NCI-H2107 treated with DMSO at 0.1 percent for 48 hours (cell line): ENCODE measurements around the gene DMTF1.
"Not testable (repeated sequence)": the region's sequence is repeated elsewhere in the genome, so short reads cannot be mapped to it uniquely, and the experiment has no call there.

Experiments
- DNase-seq: peaks from one replicate; lab custom pipeline; 2025; ENCODE audit not compliant: unreplicated experiment; lab: John Stamatoyannopoulos, UW

The DMTF1 gene

DNA sequence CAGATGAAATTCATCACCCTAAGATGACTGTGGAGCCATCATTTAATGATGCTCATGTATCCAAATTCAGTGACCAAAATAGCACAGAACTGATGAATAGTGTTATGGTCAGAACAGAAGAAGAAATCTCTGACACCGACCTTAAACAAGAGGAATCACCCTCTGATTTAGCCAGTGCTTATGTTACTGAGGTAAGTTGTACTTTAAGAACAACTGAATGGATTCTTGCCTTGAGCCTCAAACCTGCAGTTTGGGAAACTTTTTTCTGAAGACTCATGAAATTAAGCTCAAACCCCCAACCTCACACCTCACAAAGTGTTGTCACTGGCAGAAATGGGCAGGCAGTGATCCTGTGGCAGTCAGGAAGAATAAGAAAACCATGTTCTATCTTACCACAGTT is 41.7 kb downstream of the DMTF1 start:
- DNase-seq = no peak

- DNase-seq = no peak
Observed at GRCh38 chr7:87199241-87199640, 47.0 kb downstream of the DMTF1 start.

GRCh38 chr7:87199700-87200450 is 47.6 kb downstream of the DMTF1 start:
- no peak for DNase-seq

DNA sequence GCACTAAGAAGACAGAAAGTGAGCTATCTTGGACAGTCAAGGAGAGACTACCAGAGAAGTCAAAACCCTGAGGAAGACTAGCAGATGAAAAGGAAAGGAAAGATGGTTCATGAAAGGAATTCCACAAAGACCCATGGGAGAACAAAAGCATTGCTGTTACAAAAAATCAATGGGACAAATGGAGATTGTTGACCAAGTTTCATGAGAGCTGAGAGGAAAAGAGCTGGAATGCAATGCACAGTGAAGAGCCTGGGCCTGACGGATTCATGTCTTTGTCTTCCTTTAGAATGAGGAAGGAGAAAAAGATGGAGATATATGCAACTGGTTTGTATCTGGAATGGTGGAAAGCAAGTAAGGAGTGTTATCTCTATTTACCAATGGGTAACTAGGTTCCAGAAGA is 50.0 kb downstream of the DMTF1 start:
- no peak for DNase-seq

GRCh38 chr7:87202705-87203104 is 50.5 kb downstream of the DMTF1 start:
- no peak for DNase-seq

GRCh38 chr7:87203929-87204328 is 51.7 kb downstream of the DMTF1 start:
- not testable (repeated sequence) for DNase-seq

- DNase-seq = no peak
Observed at GRCh38 chr7:87204933-87205332, 52.7 kb downstream of the DMTF1 start.

DNA sequence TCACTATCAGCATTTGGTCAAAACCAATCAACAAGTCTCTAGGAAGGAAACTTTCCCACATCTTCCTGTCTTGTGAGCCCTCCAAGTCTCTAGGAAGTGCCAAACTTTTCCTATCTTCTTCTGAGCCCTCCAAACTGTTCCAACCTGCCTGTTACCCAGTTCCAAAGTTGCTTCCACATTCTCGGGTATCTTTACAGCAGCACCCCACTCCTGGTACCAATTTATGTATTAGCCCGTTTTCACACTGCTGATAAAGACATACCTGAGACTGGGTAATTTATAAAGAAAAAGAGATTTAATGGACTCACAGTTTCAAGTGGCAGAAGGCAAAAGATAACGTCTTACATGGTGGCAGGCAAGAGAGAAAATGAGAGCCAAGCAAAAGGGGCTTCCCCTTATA is 53.4 kb downstream of the DMTF1 start:
- not testable (repeated sequence) for DNase-seq

GRCh38 chr7:87206361-87206760 is 54.1 kb downstream of the DMTF1 start:
- DNase-seq = no peak

DNA sequence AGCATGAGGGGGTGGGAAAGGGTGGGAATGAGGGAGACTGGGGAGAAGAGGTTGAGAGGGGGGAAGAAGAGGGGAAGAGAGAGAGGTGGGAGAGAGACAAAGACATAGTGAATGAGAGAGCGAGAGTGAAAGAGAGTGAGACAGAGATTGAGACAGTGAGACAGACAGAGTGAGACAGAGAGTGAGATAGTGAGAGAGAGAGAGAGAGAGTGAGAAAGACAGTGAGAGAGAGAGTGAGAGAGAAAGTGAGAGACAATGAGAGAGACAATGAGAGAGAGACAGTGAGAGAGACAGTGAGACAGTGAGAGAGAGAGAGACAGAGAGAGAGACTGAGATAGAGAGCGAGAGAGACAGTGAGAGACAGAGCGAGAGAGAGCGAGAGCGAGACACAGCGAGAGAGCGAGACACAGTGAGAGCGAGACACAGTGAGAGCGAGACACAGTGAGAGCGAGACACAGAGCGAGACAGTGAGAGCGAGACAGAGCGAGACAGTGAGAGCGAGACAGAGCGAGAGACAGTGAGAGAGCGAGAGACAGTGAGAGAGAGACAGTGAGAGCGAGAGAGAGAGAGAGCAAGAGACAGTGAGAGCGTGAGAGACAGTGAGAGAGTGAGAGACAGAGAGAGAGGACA is 57.2 kb downstream of the DMTF1 start:
- no peak for DNase-seq

DNA sequence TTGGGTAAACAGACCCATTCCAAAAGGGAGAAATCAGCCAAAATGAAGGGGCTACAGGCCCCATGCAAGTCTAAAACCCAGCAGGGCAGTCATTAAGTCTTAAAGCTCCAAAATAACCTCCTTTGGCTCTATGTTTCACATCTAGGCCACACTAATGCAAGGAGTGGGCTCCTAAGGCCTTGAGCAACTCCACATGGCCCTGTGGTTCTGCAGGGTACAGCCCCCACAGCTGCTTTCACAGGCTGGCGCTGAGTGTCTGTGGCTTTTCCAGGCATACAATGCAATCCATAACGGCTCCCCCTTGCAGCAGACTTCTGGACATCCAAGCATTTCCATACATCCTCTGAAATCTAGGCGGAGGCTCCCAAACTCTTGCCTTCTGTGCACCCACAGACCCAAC is 58.3 kb downstream of the DMTF1 start:
- no peak for DNase-seq

DNA sequence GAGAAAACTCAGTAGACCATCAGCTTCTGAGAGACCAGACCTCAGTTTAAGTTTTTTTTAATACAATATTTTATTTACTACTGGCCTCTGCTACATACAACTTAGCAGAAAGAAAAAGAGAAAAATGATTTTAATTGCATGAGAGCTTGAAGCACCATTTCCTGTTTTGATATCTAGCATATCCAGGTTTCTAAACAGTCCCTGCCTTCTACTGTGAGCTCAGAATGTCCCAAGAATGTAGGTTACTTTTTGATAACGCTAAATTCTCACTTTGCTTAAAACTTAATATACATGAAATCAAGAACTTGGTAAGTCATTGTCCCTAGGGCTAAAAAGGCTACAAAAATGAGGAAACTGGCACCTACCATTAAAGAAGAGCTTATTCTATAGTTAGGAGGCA is 60.2 kb downstream of the DMTF1 start:
- no peak for DNase-seq

- no peak for DNase-seq
Observed at GRCh38 chr7:87213252-87213651, 61.0 kb downstream of the DMTF1 start.

DNA sequence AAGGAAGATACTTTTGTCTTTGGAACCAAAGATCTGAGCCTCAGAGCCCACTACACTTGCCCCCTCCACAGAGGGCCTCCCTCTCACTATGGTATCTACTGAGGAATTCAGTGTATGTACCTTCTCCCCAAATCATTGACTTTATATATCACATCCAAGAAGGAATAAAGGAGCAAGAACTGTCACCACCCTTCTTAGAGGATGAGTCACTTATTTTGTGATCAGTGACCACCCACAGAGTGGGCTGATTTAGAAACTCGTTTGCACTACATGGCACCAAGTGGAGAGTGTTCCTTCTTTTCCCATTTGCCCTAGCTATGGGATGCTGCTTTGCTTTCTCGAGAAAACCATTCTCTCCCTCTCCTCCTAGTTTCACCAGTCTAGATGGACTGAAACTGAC is 61.6 kb downstream of the DMTF1 start:
- DNase-seq = no peak

- DNase-seq = no peak
Observed at GRCh38 chr7:87215046-87215445, 62.8 kb downstream of the DMTF1 start.

- peak; percentile 14 for DNase-seq
Observed at GRCh38 chr7:87216701-87217508, 64.7 kb downstream of the DMTF1 start.

DNA sequence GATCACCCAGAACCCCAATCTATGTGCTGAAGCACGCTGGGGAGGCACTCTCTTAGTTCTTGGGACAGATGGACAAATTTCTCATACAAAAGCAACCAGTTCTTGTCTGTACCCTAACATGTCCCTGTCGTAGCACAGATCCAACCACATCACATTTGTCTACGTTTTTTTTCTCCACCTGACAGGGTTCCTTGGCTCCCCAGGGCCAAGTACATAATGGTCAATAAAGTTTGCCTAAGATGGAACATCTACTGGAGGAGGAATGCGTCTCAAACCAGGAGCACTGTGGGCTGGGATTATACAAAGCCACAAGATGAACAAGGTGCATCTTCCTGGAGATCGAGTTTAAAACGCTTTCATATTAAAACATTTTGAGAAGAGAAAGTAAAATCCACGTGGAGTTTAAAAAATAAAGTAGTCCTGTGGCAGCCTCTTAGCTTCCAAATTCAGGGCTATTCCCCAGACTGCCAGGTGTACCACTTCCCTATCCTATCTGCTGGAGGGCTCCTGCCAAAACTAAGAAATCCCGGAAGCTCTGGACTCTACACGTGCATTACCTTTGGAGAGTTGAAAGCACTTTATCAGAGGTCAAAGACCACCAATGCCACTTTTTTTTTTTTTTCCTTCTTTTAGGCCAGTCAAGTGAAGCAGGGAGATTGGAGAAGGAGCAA is 65.9 kb downstream of the DMTF1 start:
- no peak for DNase-seq

DNA sequence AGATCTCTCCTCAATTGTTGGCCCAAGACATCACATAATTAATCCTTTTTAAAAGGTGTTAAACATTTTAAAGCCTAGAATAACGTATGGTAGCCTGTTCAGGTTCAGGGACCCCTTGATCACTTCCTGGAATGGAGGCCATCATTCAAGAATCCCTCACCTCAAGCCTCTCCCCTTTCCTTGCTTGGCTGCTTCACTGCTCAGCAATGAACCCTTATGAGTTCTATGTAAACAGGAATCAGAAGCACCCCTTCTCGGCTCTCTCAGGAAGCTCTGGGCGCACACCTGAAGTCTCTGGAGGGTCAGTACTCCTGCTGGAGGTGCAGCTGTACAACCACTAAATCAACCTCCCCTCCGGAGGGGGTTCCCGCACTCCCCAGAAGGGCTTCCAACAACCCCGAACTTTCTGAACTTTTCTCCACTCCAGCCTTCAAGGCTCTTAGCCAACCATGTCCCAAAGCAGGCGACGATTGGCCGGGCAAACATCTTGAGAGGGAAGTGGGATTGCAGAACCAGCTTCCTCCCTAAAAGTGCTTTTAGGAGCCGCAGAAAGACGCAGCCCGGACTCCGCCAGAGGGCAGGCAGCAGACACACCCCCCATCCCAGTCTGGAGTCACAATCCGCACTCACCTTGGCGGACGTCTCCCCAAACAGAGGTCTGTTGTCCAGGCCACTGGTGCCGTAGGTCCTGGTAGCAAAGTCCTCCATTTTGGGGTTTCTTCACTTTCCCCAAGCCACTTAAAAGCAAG is 66.7 kb downstream of the DMTF1 start:
- no peak for DNase-seq

DNA sequence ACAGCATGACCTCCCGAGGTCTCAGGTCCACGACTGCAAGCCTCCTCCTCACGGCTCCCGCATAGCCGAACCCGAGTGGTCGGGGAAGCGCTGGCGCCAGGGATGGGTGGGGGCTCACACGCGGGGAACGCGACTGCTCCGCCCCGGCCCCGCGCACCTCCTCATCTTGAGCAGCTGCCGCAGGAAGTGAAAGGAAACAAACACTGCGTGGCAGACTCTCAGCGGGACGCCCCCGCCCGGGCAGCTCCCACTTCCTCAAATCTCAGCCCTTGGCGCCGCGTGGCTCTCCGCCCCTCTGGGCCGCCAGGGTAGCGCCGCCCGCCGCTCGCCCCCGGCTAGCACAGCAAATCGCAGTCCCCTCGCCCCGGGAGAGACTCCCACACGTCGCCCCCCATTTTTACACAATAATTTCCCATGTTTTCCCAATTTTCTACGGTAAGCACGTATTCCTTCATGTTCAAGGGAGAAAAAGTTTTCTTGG is 67.3 kb downstream of the DMTF1 start, which contains the start of gene TMEM243:
Gene TMEM243 (minus strand): TSS at position 188 of the 481 bp plus-strand sequence. CDS start 229 bp downstream, outside the sequence.
- no peak for DNase-seq

- DNase-seq = no peak
Observed at GRCh38 chr7:87220026-87220733, 67.9 kb downstream of the DMTF1 start.
